ENCODE data around the gene TBRG4.
A peak's percentile ranks its signal among the peaks of the same experiment; 100 is the strongest.

TBRG4 gene

DNA sequence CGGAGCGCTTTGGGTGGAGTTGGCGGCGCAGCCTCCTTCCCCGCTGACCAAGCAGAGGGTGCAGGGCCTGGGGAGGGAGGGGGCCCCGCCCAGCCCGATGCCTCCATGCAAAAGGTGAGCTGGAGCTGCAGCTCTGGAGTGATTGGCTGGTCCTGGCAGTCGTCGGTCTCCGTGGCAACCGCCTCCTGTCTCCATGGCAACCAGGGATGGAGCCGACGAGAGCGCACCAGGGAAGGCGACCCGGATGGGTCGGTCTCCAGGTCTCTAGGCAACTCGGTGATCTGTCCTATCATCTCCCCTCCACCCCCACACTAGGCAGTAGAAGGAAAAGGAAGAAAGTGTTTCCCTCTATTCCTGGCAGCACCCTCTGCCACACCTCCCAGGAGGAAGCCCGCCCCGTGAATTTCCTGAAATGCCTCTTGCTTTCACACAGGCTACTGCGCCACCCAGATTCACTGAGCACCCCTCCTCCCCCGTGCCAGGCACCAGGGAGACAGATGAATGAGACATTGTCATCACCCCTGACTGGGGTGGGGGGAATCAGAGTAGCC lies 22.1 kb downstream of the TBRG4 start (continued):
- no peak for TF ChIP-seq ZSCAN16 (tag by site-specific recombination; IDR thresholded peaks at IDR 0.05)
- TF ChIP-seq ZNF701 (tag by site-specific recombination; IDR thresholded peaks at IDR 0.05), result no peak
- no peak for TF ChIP-seq ZNF544 (tag by site-specific recombination; IDR thresholded peaks at IDR 0.05)
- no peak for TF ChIP-seq TRIM28 (IDR thresholded peaks at IDR 0.05; ENCODE audit: borderline replicate concordance, low read length)
- TF ChIP-seq ZNF404 (tag by site-specific recombination; IDR thresholded peaks at IDR 0.05), result no peak
- no peak for TF ChIP-seq HOXD13 (CRISPR knock-in tag; IDR thresholded peaks at IDR 0.05; ENCODE audit: borderline replicate concordance)
- TF ChIP-seq KLF9 (tag by site-specific recombination; IDR thresholded peaks at IDR 0.05; ENCODE audit: low read depth), result no peak
- TF ChIP-seq MYNN (tag by site-specific recombination; IDR thresholded peaks at IDR 0.05; ENCODE audit: borderline replicate concordance), result peak; percentile 95
- TF ChIP-seq ZNF223 (tag by site-specific recombination; IDR thresholded peaks at IDR 0.05), result no peak
- no peak for TF ChIP-seq OSR2 (tag by site-specific recombination; IDR thresholded peaks at IDR 0.05)
- no peak for TF ChIP-seq ZSCAN30 (tag by site-specific recombination; IDR thresholded peaks at IDR 0.05)
- no peak for TF ChIP-seq INSM2 (tag by site-specific recombination; IDR thresholded peaks at IDR 0.05)
- 0 out of 2 replicates have a peak, but pooled peaks have one; percentile 2 for TF ChIP-seq GLIS2 (tag by site-specific recombination; IDR thresholded peaks at IDR 0.05)
- TF ChIP-seq ZNF174 (tag by site-specific recombination; IDR thresholded peaks at IDR 0.05), result no peak
- TF ChIP-seq PATZ1 (tag by site-specific recombination; IDR thresholded peaks at IDR 0.05), result no peak
- TF ChIP-seq AEBP2 (tag by site-specific recombination; IDR thresholded peaks at IDR 0.05; ENCODE audit: borderline replicate concordance), result no peak
- 0 out of 2 replicates have a peak, but pooled peaks have one; percentile 9 for TF ChIP-seq KLF7 (tag by site-specific recombination; IDR thresholded peaks at IDR 0.05; ENCODE audit: borderline replicate concordance)
- TF ChIP-seq ZSCAN4 (tag by site-specific recombination; IDR thresholded peaks at IDR 0.05), result no peak
- no peak for TF ChIP-seq ZNF677 (tag by site-specific recombination; IDR thresholded peaks at IDR 0.05)
- no peak for TF ChIP-seq ZNF280D (tag by site-specific recombination; IDR thresholded peaks at IDR 0.05)
- TF ChIP-seq ZNF140 (tag by site-specific recombination; IDR thresholded peaks at IDR 0.05), result no peak
- TF ChIP-seq ZXDB (tag by site-specific recombination; IDR thresholded peaks at IDR 0.05), result no peak
- no peak for TF ChIP-seq EGR2 (tag by site-specific recombination; IDR thresholded peaks at IDR 0.05; ENCODE audit: low read depth)
- no peak for TF ChIP-seq SP7 (tag by site-specific recombination; IDR thresholded peaks at IDR 0.05)
- TF ChIP-seq BCL11A (tag by site-specific recombination; IDR thresholded peaks at IDR 0.05; ENCODE audit: low read depth), result no peak

All from HEK293 (cell line).